GM12875 (cell line): ENCODE measurements around the gene TRIM63.

Experiments
- H3K4me3 ChIP-seq: one replicate; pipeline ENCODE4 v1.5.1; 2011; ENCODE audit warnings: low read depth, low read length, control low read depth
- CTCF ChIP-seq: IDR thresholded peaks from 2 replicates; pipeline ENCODE4 v1.5.1; 2011; ENCODE audit warnings: low read depth, mild to moderate bottlenecking, control low read depth, inconsistent platforms, low read length, moderate library complexity, borderline replicate concordance; ENCODE audit not compliant: insufficient read depth

Gene TRIM63

GRCh38 chr1:26003262-26003661, 64.2 kb downstream of the TRIM63 start:
- TF ChIP-seq CTCF = no peak
- H3K4me3 ChIP-seq = no peak overlapping the region
